ENCODE data around the gene ACKR3. TPM values are rescaled to one million over a fixed set of nuclear protein-coding genes. Genes with fewer than 3 reads are reported as not detected.

Gene ACKR3
- total RNA-seq, 1 donor from 2014 or later: 0.58 TPM

GRCh38 chr2:236622201-236622600 is 52.6 kb downstream of the ACKR3 start:
- no peaks in the 10 kb centered on the region for H3K9me3 Mint-ChIP-seq
- H3K4me1 Mint-ChIP-seq: peaks cover 12% of the 10 kb centered on the region
- no peaks in the 10 kb centered on the region for H3K36me3 Mint-ChIP-seq (ENCODE audit: low read depth)
- H3K4me3 Mint-ChIP-seq: no peak overlapping the region
- no peaks in the 10 kb centered on the region for H3K27me3 Mint-ChIP-seq
- DNase-seq: no peak
- H3K27ac Mint-ChIP-seq: no peak overlapping the region
- intact Hi-C loops (cut with micrococcal nuclease): no loop called here

GRCh38 chr2:236622660-236623059 is 53.0 kb downstream of the ACKR3 start:
- no peaks in the 10 kb centered on the region for H3K9me3 Mint-ChIP-seq
- H3K27me3 Mint-ChIP-seq: no peaks in the 10 kb centered on the region
- H3K36me3 Mint-ChIP-seq (ENCODE audit: low read depth): no peaks in the 10 kb centered on the region
- no peak overlapping the region for H3K4me3 Mint-ChIP-seq
- DNase-seq: no peak
- intact Hi-C loops (cut with micrococcal nuclease): no loop called here
- peaks cover 12% of the 10 kb centered on the region for H3K4me1 Mint-ChIP-seq
- H3K27ac Mint-ChIP-seq: no peak overlapping the region

- Mint-ChIP-seq H3K27ac (no peak overlapping the region), H3K9me3 (no peaks in the 10 kb centered on the region), H3K27me3 (no peaks in the 10 kb centered on the region), H3K36me3 (ENCODE audit: low read depth) (no peaks in the 10 kb centered on the region), H3K4me1 (peaks cover 12% of the 10 kb centered on the region), H3K4me3 (no peak overlapping the region)
- DNase-seq: no peak
- intact Hi-C loops (cut with micrococcal nuclease): no loop called here
Observed at GRCh38 chr2:236623816-236624215, 54.2 kb downstream of the ACKR3 start.

- intact Hi-C loops (cut with micrococcal nuclease): no loop called here
- no peaks in the 10 kb centered on the region for H3K27me3 Mint-ChIP-seq
- no peak for DNase-seq
- H3K9me3 Mint-ChIP-seq: no peaks in the 10 kb centered on the region
- peaks cover 3% of the 10 kb centered on the region for H3K4me1 Mint-ChIP-seq
- no peak overlapping the region for H3K27ac Mint-ChIP-seq
- H3K4me3 Mint-ChIP-seq: no peak overlapping the region
- no peaks in the 10 kb centered on the region for H3K36me3 Mint-ChIP-seq (ENCODE audit: low read depth)
Observed at GRCh38 chr2:236625156-236625690, 55.6 kb downstream of the ACKR3 start.

GRCh38 chr2:236626391-236627150 is 56.9 kb downstream of the ACKR3 start:
- Mint-ChIP-seq H3K4me1 (no peaks in the 10 kb centered on the region), H3K27ac (no peak overlapping the region), H3K36me3 (ENCODE audit: low read depth) (no peaks in the 10 kb centered on the region), H3K9me3 (no peaks in the 10 kb centered on the region), H3K27me3 (no peaks in the 10 kb centered on the region), H3K4me3 (no peak overlapping the region)
- DNase-seq: no peak
- intact Hi-C loops (cut with micrococcal nuclease): no loop called here

- DNase-seq: no peak
- H3K27ac Mint-ChIP-seq: no peak overlapping the region
- no peaks in the 10 kb centered on the region for H3K4me1 Mint-ChIP-seq
- intact Hi-C loops (cut with micrococcal nuclease): no loop called here
- no peaks in the 10 kb centered on the region for H3K9me3 Mint-ChIP-seq
- no peaks in the 10 kb centered on the region for H3K27me3 Mint-ChIP-seq
- H3K36me3 Mint-ChIP-seq (ENCODE audit: low read depth): no peaks in the 10 kb centered on the region
- no peak overlapping the region for H3K4me3 Mint-ChIP-seq
Observed at GRCh38 chr2:236627193-236627592, 57.6 kb downstream of the ACKR3 start.

- Mint-ChIP-seq H3K27ac (no peak overlapping the region), H3K9me3 (no peaks in the 10 kb centered on the region), H3K36me3 (ENCODE audit: low read depth) (no peaks in the 10 kb centered on the region), H3K27me3 (no peaks in the 10 kb centered on the region), H3K4me3 (no peak overlapping the region), H3K4me1 (no peaks in the 10 kb centered on the region)
- no peak for DNase-seq
- intact Hi-C loops (cut with micrococcal nuclease): no loop called here
Observed at GRCh38 chr2:236627841-236628240, 58.2 kb downstream of the ACKR3 start.

- no peak for DNase-seq
- intact Hi-C loops (cut with micrococcal nuclease): no loop called here
- no peaks in the 10 kb centered on the region for H3K27me3 Mint-ChIP-seq
- no peaks in the 10 kb centered on the region for H3K9me3 Mint-ChIP-seq
- no peaks in the 10 kb centered on the region for H3K4me1 Mint-ChIP-seq
- H3K27ac Mint-ChIP-seq: no peak overlapping the region
- no peak overlapping the region for H3K4me3 Mint-ChIP-seq
- H3K36me3 Mint-ChIP-seq (ENCODE audit: low read depth): no peaks in the 10 kb centered on the region
Observed at GRCh38 chr2:236628256-236628901, 58.8 kb downstream of the ACKR3 start.

- no peak for DNase-seq
- no peak overlapping the region for H3K27ac Mint-ChIP-seq
- H3K36me3 Mint-ChIP-seq (ENCODE audit: low read depth): no peaks in the 10 kb centered on the region
- H3K27me3 Mint-ChIP-seq: no peaks in the 10 kb centered on the region
- no peaks in the 10 kb centered on the region for H3K9me3 Mint-ChIP-seq
- H3K4me1 Mint-ChIP-seq: no peaks in the 10 kb centered on the region
- no peak overlapping the region for H3K4me3 Mint-ChIP-seq
- intact Hi-C loops (cut with micrococcal nuclease): no loop called here
Observed at GRCh38 chr2:236628981-236629605, 59.5 kb downstream of the ACKR3 start.

- Mint-ChIP-seq H3K4me3 (no peak overlapping the region), H3K4me1 (no peaks in the 10 kb centered on the region), H3K36me3 (ENCODE audit: low read depth) (no peaks in the 10 kb centered on the region), H3K27me3 (no peaks in the 10 kb centered on the region), H3K9me3 (no peaks in the 10 kb centered on the region), H3K27ac (no peak overlapping the region)
- no peak for DNase-seq
- intact Hi-C loops (cut with micrococcal nuclease): no loop called here
Observed at GRCh38 chr2:236629961-236630872, 60.6 kb downstream of the ACKR3 start.

- H3K36me3 Mint-ChIP-seq (ENCODE audit: low read depth): no peaks in the 10 kb centered on the region
- no peak for DNase-seq
- no peak overlapping the region for H3K27ac Mint-ChIP-seq
- no peaks in the 10 kb centered on the region for H3K9me3 Mint-ChIP-seq
- no peaks in the 10 kb centered on the region for H3K4me1 Mint-ChIP-seq
- H3K4me3 Mint-ChIP-seq: no peak overlapping the region
- H3K27me3 Mint-ChIP-seq: no peaks in the 10 kb centered on the region
- intact Hi-C loops (cut with micrococcal nuclease): no loop called here
Observed at GRCh38 chr2:236631281-236631855, 61.7 kb downstream of the ACKR3 start.

- Mint-ChIP-seq H3K4me3 (no peak overlapping the region), H3K27me3 (no peaks in the 10 kb centered on the region), H3K4me1 (no peaks in the 10 kb centered on the region), H3K36me3 (ENCODE audit: low read depth) (no peaks in the 10 kb centered on the region), H3K9me3 (no peaks in the 10 kb centered on the region), H3K27ac (no peak overlapping the region)
- intact Hi-C loops (cut with micrococcal nuclease): no loop called here
- no peak for DNase-seq
Observed at GRCh38 chr2:236631856-236632291, 62.2 kb downstream of the ACKR3 start.

All from activated CD4-positive, alpha-beta T cell treated with anti-CD3 and anti-CD28 coated beads, Interleukin-2, amount 10 ng/mL, durations not matched to agents 24 days and 14 days (primary cell).